Measurements from ENCODE around the gene IL17REL. TPM values are rescaled to one million over a fixed set of nuclear protein-coding genes. Genes with fewer than 3 reads are reported as not detected.

Gene IL17REL
- total and polyA plus RNA-seq, 2 of the 13 experiments (the other 11 are each of a cell fraction or from before 2014, with no cell fraction given): not detected

DNA sequence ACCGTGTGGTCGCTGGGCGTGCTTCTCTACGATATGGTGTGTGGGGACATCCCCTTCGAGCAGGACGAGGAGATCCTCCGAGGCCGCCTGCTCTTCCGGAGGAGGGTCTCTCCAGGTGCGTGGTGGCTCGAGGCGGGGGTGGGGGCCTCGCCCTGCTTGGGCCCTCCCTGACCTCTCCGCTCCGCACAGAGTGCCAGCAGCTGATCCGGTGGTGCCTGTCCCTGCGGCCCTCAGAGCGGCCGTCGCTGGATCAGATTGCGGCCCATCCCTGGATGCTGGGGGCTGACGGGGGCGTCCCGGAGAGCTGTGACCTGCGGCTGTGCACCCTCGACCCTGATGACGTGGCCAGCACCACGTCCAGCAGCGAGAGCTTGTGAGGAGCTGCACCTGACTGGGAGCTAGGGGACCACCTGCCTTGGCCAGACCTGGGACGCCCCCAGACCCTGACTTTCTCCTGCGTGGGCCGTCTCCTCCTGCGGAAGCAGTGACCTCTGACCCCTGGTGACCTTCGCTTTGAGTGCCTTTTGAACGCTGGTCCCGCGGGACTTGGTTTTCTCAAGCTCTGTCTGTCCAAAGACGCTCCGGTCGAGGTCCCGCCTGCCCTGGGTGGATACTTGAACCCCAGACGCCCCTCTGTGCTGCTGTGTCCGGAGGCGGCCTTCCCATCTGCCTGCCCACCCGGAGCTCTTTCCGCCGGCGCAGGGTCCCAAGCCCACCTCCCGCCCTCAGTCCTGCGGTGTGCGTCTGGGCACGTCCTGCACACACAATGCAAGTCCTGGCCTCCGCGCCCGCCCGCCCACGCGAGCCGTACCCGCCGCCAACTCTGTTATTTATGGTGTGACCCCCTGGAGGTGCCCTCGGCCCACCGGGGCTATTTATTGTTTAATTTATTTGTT is 49.6 kb downstream of the IL17REL start (continued):
- TF ChIP-seq ZNF543 (CRISPR knock-in tag; IDR thresholded peaks at IDR 0.05) (no peak), NCOA2 (CRISPR knock-in tag; IDR thresholded peaks at IDR 0.05) (no peak), SOX13 (IDR thresholded peaks at IDR 0.05) (no peak), SOX13 (CRISPR knock-in tag; conservative IDR thresholded peaks at IDR 0.05 in 1 of 2, IDR thresholded peaks at IDR 0.05 in 1 of 2) (no peak), TAF1 (CRISPR knock-in tag; IDR thresholded peaks at IDR 0.05) (no peak), RFX3 (CRISPR knock-in tag; IDR thresholded peaks at IDR 0.05) (no peak), ZNF607 (CRISPR knock-in tag; IDR thresholded peaks at IDR 0.05; ENCODE audit: borderline replicate concordance) (peak; percentile 22), NCOR1 (IDR thresholded peaks at IDR 0.05; ENCODE audit: borderline replicate concordance, low read length) (no peak), ZNF354B (CRISPR knock-in tag; IDR thresholded peaks at IDR 0.05) (no peak), PHF21A (CRISPR knock-in tag; IDR thresholded peaks at IDR 0.05) (0 out of 2 replicates have a peak, but pooled peaks have one; percentile 41), ZNF329 (CRISPR knock-in tag; IDR thresholded peaks at IDR 0.05; ENCODE audit: low read depth) (no peak), REL (CRISPR knock-in tag; conservative IDR thresholded peaks at IDR 0.05) (no peak), NR1H2 (CRISPR knock-in tag; IDR thresholded peaks at IDR 0.05; ENCODE audit: borderline replicate concordance, low read depth) (no peak), HNRNPL (IDR thresholded peaks at IDR 0.05; ENCODE audit: low read depth, low read length) (peak; percentile 58; the same call in 1 of the 2 replicates), SATB2 (CRISPR knock-in tag; IDR thresholded peaks at IDR 0.05) (no peak)
- TF ChIP-seq, protein P1, sequence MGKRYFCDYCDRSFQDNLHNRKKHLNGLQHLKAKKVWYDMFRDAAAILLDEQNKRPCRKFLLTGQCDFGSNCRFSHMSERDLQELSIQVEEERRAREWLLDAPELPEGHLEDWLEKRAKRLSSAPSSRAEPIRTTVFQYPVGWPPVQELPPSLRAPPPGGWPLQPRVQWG (CRISPR knock-in tag; IDR thresholded peaks at IDR 0.05; ENCODE audit: borderline replicate concordance, low read depth): no peak
- TF ChIP-seq, protein P2, sequence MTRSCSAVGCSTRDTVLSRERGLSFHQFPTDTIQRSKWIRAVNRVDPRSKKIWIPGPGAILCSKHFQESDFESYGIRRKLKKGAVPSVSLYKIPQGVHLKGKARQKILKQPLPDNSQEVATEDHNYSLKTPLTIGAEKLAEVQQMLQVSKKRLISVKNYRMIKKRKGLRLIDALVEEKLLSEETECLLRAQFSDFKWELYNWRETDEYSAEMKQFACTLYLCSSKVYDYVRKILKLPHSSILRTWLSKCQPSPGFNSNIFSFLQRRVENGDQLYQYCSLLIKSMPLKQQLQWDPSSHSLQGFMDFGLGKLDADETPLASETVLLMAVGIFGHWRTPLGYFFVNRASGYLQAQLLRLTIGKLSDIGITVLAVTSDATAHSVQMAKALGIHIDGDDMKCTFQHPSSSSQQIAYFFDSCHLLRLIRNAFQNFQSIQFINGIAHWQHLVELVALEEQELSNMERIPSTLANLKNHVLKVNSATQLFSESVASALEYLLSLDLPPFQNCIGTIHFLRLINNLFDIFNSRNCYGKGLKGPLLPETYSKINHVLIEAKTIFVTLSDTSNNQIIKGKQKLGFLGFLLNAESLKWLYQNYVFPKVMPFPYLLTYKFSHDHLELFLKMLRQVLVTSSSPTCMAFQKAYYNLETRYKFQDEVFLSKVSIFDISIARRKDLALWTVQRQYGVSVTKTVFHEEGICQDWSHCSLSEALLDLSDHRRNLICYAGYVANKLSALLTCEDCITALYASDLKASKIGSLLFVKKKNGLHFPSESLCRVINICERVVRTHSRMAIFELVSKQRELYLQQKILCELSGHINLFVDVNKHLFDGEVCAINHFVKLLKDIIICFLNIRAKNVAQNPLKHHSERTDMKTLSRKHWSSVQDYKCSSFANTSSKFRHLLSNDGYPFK (CRISPR knock-in tag; IDR thresholded peaks at IDR 0.05; ENCODE audit: borderline replicate concordance): no peak
- TF ChIP-seq, protein P3, sequence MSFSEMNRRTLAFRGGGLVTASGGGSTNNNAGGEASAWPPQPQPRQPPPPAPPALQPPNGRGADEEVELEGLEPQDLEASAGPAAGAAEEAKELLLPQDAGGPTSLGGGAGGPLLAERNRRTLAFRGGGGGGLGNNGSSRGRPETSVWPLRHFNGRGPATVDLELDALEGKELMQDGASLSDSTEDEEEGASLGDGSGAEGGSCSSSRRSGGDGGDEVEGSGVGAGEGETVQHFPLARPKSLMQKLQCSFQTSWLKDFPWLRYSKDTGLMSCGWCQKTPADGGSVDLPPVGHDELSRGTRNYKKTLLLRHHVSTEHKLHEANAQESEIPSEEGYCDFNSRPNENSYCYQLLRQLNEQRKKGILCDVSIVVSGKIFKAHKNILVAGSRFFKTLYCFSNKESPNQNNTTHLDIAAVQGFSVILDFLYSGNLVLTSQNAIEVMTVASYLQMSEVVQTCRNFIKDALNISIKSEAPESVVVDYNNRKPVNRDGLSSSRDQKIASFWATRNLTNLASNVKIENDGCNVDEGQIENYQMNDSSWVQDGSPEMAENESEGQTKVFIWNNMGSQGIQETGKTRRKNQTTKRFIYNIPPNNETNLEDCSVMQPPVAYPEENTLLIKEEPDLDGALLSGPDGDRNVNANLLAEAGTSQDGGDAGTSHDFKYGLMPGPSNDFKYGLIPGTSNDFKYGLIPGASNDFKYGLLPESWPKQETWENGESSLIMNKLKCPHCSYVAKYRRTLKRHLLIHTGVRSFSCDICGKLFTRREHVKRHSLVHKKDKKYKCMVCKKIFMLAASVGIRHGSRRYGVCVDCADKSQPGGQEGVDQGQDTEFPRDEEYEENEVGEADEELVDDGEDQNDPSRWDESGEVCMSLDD (CRISPR knock-in tag; IDR thresholded peaks at IDR 0.05; ENCODE audit: borderline replicate concordance): no peak
- TF ChIP-seq, protein P4, sequence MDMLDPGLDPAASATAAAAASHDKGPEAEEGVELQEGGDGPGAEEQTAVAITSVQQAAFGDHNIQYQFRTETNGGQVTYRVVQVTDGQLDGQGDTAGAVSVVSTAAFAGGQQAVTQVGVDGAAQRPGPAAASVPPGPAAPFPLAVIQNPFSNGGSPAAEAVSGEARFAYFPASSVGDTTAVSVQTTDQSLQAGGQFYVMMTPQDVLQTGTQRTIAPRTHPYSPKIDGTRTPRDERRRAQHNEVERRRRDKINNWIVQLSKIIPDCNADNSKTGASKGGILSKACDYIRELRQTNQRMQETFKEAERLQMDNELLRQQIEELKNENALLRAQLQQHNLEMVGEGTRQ (IDR thresholded peaks at IDR 0.05; ENCODE audit: low read depth, low read length): no peak
- TF ChIP-seq, protein P4 (CRISPR knock-in tag; IDR thresholded peaks at IDR 0.05; ENCODE audit: borderline replicate concordance): peak; percentile 12; the same call in 1 of the 2 replicates

Data from HepG2 (cell line).